A204.1 (cell line): Measurements from ENCODE around the gene CAMK1D.
"Not testable (repeated sequence)": the region's sequence is repeated elsewhere in the genome, so short reads cannot be mapped to it uniquely, and the experiment has no call there.

Source experiments
- FAIRE-seq: peaks from 2 replicates; lab custom pipeline; 2012; peaks lifted over from hg19 to GRCh38; lab: Jason Lieb, UNC

Gene CAMK1D

DNA sequence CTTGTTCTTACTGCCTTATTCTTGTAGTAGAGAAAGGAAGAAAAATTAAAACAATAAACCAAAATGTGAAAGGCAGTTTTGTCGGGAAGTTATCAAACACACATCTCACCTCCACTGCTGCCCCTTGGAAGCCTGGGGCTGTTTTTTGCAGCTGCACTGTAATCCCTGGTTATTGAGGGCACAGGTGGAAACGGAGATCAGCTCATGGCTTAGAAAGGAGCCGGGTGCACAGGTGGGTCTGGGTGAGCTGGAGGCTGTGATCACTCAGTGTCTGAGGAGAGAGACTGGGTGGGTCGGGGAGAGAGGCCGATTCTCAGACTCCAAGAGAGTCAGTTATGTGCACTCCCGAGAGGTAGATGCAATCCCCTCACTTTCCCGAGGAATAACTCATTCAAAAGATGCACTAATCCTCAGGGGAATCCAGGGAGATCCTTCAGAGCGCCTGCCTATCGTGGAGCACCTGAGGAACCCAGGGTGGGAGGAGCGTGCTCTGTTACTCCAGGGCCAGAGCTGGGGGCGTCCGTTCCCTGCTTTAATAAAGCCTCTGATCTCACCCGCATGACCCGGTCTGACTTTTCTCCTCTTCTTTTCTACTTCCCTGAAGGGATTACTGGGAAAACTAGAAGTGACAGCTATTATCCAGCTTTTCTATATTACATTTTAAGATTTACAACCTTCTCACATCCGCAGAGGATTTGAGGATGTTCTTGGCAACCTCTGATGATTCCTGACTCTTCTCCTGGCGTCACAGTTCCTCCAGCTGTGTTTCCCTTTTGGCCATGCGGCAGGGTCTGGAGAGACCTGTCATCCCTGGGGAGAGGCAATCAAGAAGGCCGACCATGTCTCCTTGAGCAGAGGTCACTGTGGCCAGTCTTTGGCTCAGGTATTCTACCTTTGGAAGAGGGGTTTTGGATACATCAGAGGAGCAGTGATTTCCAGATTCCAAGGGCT lies 82.1 kb downstream of the CAMK1D start:
- no peak for FAIRE-seq

DNA sequence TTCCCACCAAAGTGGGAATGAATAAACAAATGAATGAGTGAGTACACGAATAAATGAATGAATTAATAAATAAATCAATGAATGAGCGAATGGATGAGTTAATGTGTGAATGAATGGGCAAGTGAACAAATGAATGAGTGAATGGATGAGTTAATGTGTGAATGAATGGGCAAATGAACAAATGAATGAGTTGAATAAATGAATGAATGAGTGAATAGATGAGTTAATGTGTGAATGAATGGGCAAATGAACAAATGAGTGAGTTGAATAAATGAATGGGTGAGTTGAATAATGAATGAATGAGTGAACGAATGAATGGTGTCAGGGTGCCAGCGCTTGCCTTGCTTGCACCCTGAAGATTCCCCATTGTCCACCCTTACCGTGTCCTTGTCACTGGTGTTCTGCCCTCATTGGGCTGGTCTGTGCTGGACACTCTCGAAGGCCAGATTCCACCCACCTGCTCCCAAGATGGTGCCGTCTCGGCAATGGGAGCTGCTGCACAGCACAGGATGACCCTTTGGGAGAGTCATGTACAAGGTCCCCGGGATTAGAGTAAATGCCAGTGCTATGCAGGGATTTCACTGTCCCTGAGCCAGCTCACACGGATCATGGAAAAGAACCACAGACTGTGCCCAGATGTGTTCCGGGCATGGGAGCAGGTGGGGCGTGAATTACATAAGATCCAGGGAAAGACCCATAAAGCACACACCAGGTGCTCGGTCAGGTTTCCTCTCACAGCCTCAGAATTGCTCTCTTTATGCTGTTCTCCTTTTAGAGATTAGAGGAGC lies 83.2 kb downstream of the CAMK1D start:
- FAIRE-seq: no peak

DNA sequence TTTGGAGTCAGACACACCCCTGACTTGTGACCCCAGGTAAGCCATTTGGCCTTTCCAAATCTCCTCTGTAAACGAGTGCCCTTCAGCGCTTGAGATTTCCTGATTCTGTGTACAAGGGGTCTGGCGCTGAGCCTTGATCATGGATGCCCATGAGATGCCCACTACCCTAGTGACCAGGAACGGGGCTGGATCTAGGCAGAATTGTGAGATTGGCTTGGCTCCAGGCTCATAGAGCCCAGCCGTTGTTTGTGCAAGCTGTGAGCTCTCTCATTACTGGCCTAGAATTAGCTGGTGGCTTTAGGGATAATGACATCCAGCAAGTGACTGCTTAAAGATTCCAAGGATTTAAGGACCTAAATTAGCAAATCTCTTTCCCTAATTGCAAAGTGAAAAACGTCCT lies 84.9 kb downstream of the CAMK1D start:
- FAIRE-seq: no peak

DNA sequence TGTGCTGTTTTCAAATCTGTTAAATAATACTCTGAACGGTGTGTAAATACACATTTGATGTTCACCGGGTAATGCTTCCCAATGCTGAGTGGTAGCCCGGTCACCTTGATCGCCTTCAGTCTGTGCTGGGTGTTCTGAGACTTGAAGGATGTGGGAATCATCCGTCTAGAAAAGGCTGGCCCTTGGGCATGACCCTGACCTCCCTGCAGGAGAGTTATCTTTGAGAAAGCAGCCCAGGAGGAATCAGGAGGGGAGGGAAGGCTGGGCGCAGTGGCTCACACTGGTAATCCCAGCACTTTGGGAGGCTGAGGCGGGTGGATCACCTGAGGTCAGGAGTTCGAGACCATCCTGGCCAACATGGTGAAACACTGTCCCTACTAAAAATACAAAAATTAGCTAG lies 85.3 kb downstream of the CAMK1D start:
- FAIRE-seq: not testable (repeated sequence)

DNA sequence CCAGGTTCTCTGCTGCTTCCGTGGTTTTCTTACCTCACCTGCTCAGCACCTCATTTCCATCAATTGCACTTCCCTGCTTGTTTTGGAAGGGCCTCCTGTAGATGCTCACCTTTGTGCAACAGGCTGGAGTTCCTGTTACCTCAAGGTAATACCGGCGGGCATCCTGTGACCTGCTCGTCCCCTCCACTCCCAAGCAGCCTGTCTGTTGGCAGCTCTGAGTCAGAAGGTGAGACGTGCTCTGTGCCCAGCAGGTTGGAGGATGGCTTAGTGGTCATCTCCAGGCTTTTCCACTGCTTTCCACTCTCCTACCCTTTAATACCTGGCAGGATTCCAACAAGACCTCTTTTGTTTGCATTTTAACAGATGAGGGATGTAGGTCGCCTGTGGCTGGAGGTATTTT lies 86.0 kb downstream of the CAMK1D start:
- FAIRE-seq: no peak

DNA sequence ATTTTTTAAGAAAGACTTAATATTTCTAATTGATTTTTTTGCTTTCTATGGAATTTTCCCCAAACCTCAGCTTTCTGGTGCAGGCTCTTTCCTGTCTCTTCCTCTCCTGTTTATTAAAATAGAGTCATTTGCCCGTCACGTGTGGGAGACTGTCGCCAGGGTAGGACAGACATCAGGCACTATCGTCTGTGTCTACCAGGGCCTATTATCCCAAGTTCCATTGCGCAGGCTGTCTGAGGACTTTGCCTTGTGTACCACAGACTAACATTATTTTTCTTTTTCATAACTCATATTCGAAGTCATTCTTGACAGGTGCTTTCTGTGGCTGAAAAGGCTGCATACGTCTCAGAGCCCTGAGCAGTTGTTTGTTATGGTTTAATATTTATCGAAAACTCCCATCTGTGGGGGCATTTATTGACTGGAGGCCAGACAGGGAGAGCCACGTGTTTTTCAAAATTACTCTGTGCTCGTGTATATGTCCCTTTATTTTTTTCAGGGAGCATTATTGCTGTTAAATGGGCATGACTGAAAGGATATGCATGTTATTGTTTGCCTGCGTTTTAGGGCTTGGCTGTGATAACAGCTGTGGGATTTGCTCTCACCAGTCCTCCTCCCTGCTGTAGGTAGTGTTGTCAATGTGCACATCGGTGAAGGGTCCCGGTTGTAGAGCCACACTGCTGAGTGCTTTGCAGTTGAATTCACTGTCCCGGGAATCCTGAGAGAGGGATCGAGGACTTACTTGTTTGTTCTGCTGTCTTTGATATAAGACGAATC lies 89.8 kb downstream of the CAMK1D start:
- no peak for FAIRE-seq

DNA sequence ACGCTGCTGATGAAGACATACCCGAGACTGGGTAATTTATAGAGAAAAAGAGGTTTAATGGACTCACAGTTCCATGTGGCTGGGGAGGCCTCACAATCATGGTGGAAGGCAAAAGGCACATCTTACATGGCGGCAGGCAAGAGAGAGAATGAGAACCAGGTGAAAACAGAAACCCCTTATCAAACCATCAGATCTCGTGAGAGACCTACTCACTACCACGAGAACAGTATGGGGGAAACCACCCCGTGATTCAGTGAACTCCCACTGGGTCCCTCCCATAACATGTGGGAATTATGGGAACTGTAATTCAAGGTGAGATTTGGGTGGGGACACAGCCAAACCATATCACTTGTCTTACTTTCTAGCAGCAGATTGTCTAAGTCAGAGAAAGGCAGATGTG lies 90.4 kb downstream of the CAMK1D start:
- FAIRE-seq: not testable (repeated sequence)

DNA sequence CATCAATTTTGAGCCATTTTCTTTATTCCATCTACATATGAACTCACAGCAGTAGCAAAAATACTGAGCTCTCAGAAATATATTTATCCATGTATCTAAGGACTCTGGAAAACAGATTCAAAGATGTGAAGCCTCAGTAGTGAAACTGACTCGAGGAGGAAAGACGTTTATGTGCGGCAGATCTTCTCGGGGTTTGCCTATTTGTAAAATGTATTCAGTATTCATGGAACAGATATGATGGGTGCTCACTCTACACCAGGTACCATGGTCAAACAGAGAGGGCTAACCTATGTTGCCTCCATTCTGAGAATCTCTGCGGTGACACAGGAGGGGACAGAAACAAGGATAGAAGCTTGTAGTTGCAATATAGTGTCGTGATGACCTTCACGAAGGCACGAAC lies 93.7 kb downstream of the CAMK1D start:
- no peak for FAIRE-seq

DNA sequence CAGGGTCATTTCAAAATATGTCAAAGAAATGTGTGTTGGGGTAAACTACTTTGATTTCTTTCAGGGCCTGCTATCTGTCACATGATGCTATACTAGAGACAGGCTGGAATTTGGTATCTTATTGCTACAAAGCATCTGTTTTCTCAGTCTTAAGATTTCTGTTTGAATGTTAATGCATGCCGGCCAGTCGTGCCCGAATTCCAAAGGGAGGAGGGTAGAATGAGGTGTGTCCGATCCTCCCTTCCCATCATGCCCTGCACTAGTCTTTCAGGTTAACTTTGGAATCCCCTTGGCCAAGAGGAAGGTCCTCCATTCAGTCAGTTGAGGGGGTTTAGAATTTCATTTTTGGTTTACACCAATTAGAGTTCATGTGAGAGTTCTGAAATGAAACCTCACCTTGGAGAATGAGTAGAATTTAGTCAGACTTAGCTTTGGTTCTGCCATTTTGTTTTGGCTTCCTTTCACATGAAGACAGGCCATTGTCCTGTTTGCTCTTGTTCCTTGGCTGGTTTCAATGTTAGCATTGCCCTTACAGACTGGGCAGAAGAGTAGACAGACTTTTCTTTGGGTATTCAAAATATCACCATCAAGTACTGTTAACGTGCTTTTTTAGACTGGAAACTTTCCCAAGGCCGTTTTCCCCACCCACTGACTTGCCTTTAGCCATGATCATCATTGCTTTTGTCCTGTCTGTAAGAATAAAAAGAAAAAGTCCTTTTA lies 95.8 kb downstream of the CAMK1D start:
- no peak for FAIRE-seq

DNA sequence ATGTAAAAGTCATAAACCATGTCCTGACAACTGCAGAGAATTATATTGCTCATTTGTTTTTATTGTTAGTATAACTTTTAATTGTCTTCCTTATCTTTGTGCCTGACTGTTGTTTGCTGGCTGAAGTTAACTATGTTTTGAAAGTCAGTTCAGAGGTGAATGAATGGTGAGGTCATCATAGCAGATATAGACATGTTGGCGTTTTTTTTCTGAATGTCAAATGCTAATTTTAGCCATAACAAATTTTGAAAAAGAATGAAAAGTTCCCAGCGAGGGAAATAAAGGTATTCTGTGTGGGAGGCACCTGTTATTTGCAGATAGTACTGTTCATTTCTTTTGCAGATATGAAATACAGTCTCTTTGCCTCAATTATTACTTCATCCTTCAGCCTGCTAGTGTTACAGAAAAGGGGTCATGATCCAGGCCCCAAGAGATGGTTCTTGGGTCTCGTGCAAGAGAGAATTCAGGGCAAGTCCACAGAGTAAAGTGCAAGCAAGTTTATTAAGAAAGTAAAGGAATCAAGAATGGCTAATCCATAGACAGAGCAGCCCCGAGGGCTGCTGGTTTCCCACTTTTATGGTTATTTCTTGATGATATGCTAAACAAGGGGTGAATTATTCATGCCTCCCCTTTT lies 96.5 kb downstream of the CAMK1D start:
- no peak for FAIRE-seq

DNA sequence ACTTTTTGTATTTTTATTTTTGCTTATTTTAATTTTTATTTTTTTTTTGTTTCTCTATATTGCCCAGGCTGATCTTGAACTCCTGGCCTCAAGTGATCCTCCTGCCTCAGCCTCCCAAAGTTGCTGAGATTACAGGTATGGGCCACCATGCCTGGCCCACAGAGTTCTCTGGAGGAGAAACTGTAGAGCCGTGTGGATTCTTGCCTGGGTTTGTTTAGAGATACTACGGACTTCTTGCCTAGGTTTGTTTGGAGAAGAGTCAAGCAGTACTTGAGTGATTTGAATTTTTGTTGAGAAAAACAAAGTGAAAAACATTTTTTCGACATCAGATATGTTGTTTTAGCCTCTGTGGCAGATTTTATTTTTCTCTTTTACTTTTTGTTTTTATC lies 99.0 kb downstream of the CAMK1D start:
- no peak for FAIRE-seq

DNA sequence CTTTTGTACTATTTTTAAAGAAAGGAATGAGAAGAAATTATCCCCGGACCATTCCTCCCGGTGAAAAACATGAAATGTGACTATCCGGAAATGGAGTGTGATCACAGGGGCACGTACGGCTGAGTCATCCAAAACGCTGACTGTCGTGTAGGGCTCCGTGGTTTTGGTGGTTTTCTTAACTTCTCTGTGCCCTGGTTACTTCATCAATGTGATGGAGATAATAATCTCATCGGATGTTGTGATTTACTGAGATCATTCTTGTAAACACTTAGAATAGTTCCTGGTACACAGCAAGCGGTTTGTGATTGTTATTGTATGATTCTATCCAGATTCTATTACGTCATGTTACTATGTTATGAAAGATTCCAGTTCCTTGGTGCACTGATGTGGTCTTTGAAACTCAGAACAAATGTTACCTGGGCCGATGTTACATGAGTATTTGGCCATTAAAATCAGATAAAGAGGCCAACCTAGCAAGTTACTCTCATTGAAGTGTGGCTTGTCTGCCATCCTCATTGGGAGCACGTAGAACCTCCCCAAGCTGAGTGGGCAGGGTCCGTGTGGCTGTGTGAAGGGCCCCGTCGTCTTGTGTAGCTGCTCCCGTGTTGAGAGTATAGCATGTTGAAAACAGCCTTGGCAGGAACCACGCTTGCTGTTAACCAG lies 99.5 kb downstream of the CAMK1D start:
- FAIRE-seq: no peak

DNA sequence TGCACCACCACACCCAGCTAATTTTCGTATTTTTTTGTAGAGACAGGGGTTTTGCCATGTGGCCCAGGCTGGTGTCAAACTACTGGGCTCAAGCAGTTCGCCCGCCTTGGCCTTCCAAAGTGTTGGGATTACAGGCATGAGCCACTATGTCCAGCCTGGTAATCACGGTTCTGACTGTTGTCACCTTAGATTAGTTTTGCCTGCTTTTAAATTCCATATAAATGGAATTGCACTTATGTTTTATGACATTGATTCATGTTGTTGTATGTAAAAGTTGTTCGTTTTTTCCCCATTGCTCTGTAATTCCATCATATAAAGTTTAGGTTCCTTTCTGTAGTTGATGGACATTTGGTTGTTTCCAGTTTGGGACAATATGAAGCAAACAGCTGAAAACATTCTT lies 106.0 kb downstream of the CAMK1D start:
- FAIRE-seq: no peak

DNA sequence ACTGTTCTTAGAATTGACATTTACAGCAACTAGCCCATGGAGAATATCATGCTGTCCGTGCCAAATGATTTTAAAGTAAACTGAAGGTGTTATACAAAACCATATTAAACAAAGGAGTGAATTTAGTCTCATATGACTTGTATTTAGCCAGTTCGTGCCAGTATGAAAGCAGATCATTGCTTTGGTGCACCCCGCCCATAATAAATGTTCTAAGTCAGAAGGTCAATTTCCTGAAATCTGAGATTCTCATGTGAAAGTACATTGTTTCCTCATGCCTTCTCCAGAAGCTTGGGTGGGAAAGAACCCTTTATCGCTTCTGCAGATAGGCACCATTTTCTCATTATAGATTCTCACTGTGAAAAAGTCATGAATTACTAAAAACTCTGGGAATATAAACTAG lies 106.4 kb downstream of the CAMK1D start:
- FAIRE-seq: no peak

DNA sequence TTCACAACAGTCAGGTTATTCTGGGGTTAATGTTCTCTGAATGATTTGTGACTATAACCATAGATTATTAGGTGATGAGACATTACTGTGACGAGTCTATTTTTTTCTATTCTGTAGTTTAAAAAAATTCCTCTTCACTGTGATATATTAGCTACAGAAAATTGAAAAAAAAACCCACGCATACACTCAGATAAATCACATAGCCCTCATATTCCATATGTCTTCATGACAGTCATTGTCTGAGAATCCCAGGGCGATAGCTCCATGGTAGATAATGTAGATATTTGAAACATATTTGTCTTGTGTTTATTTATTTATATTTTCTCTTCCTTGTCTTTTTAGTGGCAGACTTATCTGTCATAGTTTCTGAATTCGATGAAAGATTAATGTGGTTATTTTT lies 110.0 kb downstream of the CAMK1D start:
- no peak for FAIRE-seq

DNA sequence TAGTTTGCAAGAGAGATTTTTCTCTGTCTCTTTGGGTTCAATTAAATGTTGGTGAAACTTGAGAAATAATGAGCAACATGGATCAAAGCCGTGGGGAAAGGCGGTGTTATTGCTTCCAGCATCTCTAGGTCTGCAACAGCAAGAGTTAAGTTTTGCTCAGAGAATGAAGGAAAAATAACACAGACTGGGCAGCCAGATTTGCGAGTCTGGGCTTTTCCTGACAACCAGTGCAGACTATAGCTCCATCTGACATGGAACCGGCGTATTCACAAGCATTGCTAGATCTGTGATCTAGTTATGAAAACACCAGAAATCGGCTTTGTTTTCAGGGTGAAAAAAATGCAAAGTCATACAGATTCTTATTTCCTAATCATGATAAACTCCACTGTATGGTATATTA lies 110.4 kb downstream of the CAMK1D start:
- no peak for FAIRE-seq

DNA sequence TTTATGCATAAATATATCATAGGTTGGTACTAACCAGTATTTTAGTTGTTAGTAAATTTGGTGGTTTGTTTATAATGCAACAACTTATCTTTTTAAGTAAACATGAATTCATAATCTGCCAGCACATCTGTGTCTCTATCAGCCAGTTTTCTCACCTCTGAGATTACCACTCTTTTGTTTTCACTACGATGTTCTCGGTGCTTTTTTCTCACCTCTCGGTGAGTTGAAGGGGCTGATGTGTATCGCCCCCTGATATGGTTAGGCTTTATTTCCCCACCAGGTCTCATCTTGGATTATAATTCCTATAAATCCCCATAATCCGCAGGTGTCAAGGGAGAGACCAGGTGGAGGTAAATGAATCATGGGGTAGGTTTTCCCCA lies 114.1 kb downstream of the CAMK1D start:
- no peak for FAIRE-seq

DNA sequence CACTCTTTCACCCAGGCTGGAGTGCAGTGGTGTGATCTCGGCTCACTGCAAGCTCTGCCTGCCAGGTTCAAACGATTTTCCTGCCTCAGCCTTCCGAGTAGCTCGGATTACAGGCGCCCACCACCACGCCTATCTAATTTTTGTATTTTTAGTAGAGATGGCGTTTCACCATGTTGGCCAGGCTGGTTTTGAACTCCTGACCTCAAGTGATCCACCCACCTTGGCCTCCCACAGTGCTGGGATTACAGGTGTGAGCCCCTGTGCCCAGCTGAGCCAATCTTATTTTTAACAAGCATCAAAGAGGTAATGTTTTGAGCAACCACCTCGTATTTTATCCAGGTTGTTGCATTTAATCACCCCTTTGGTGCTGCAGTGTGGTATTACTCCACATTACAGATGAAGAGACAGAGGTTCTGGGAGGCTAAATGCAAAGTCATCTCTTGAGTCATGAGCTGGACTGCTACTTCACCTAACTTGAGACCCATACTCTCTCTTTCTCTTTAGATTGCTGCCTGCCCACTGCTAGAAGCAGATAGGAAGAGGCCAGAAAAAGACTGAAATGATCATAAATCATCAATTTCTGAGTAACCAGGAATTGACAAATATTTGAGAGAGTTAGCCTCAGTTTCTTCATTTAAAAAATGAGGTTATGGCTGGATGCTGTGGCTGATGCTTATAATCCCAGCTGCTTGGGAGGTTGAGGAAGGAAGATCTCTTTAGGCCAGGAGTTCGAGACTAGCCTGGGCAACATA lies 116.2 kb downstream of the CAMK1D start:
- no peak for FAIRE-seq

DNA sequence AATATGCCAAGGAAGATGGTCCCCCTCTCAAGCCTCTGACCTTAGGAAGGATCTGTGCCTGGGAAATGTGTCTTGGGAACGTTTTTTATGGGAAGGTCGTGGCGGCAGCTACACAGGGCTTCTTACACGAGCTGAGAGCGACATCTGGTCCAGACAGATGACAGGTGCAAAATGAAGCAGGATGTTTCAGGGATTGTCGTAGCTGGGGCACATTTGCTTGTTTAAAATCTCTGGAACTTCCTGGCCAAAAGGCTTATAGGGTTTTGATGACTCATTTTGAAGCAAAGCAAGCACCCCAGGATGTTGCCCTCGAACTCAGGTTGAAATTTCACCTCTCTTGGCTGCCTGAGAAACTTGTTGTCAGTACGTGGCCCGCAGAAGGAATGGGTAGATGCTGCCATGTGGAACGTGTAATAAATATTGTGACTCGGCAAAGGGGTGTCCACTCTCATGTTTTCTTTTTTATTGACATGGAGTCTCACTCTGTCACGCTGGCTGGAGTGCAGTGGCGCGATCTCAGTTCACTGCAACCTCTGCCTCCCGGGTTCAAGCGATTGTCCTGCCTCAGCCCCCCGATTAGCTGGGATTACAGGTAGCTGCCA lies 117.5 kb downstream of the CAMK1D start:
- no peak for FAIRE-seq

DNA sequence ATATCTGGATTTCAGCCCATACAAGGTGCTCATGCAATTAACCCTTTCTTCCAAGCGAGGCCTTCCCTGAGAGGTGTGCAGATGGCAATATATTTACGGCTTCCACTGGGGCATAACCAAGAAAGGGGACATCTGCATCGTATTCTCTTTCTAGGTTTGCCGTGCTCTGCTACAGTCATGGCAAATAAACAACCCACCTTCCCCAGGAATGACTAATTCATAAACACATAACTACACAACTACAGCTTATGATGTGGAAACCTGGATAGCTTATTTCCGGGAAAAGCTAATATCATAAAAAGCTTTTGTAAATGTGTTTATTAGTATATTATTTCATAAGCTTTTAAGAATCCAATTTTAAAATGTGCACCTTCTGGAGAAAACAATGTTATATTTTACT lies 120.0 kb downstream of the CAMK1D start:
- no peak for FAIRE-seq
